IPS DF 19.7 (cell line): ENCODE measurements around the gene ZNF280C.
"Not testable (repeated sequence)": the region's sequence is repeated elsewhere in the genome, so short reads cannot be mapped to it uniquely, and the experiment has no call there.

Source experiments
- DNase-seq: peaks from one replicate; pipeline ENCODE4 v3.0.0-alpha.2; 2013; ENCODE audit warnings: low read depth, low spot score

Gene ZNF280C, protein sequence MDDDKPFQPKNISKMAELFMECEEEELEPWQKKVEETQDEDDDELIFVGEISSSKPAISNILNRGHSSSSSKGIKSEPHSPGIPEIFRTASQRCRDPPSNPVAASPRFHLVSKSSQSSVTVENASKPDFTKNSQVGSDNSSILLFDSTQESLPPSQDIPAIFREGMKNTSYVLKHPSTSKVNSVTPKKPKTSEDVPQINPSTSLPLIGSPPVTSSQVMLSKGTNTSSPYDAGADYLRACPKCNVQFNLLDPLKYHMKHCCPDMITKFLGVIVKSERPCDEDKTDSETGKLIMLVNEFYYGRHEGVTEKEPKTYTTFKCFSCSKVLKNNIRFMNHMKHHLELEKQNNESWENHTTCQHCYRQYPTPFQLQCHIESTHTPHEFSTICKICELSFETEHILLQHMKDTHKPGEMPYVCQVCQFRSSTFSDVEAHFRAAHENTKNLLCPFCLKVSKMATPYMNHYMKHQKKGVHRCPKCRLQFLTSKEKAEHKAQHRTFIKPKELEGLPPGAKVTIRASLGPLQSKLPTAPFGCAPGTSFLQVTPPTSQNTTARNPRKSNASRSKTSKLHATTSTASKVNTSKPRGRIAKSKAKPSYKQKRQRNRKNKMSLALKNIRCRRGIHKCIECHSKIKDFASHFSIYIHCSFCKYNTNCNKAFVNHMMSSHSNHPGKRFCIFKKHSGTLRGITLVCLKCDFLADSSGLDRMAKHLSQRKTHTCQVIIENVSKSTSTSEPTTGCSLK

DNA sequence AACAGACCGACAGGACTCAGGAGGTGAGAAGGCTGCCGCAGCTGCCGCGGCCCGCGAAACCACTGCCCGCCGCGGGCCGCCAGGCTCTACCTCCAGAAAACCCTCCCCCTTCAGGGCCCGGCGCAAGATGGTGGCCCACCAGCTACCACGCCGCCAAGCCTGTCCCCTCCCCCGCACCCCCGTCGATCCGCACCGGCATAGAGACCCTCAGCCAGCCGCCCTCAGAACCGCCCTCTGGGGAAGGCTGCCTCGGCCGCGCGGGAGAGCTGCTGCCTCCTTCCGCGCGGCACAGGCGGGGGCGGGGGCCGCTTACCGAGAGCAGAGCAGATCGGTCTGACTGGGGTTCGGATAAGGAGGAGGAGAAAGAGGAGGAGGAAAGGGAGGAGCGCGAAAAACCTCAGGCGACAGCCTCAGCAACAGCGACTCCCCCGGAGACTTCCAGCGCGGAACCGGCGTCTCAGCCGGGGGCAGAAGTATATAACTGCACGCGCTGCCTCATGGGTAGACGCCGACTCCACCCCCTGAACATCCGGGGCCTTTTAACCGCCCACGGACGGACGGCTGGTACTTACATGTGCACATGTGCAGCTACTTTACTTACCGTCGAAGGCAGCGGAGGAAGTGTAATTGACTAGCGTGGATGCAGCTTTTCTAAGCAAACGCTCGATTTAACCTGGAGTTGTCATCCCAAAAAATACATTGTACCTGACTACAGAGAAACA lies at the start of gene ZNF280C:
Gene ZNF280C, minus strand, starts transcription at position 451 of the 722 bp plus-strand sequence. CDS start 8,450 bp downstream, outside the sequence.
- DNase-seq: peak; percentile 59

DNA sequence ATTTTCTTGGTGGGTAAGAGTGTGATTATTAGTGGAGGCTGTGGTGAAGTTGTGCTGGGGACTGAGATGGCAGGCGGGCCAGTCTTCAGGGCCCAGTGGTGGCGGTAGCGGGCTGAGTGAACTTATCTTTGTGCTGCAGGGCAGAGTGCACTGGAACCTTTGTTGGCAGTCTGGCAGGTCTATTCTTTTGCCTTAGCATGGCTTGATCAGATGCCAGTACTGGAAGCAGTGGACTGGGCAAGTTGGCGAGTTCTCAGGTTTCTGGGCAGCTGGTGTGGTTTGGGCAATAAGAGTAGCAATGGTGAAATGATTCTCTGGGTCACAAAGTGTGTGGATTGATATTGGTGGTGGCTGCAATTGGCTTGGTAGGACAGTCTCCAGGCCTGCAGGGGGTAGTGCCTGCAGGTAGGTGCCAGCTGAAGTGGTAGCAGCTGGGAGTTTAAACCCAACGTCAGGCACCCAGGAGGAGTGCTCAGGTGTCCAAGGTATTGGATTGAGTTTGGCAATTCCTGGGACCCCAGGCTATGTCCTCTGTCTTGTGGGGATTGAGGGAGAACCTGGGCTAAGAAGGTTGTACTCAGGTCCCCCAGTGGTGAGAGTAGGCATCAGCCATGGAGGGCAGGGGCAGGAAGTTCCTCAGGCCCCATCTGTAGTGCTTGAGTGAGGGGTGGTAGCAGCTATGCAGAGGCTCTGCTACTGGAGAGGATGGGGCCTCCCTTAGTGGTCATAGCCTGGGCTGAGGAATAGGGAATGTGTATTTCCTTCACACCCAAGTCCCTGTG lies 36.1 kb upstream of the ZNF280C start:
- DNase-seq: no peak

DNA sequence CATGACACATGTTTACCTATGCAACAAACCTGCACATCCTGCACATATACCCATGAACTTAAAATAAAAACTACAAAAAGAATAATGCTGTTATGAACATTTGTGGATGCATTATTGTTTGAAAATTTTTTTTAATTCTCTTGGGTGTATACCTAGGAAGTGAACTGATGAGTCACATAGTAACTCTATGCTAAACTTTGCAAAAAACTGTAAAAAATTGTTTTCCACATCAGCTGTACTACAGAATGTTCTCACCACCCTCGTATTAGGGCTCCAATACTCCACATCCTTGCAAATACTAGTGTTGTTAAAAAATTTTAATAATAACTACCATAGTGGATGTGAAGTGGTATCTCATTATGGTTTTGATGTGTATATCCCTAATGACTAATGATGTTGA lies 33.3 kb upstream of the ZNF280C start:
- no peak for DNase-seq

DNA sequence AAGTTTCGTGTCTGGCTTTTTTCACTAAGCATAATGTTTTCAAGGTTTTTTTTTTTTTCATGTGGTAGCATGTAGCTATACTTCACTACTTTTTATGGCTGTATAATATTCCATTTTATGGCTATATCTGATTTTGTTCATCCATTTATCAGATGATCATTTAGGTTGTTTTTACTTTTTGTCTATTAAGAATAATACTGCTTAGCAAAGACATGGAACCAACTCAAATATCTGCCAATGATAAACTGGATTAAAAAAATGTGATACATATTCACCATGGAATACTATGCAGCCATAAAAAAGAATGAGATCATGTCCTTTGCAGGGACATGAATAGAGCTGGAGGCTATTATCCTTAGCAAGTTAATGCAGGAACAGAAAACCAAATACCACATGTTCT lies 32.7 kb upstream of the ZNF280C start:
- no peak for DNase-seq

DNA sequence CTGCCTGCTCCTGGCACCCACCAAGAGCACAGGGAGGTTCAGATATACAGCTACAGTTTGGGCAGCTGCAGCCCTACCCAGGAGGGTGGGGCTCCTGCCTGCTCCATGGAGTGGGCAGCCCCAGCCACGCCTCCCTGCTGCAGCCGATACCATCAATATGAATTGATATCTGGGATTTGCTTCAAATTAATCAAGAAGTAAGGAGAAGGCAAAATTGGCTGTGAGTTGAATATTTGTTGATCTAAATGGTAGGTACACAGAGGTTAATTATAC lies 31.2 kb upstream of the ZNF280C start:
- no peak for DNase-seq

DNA sequence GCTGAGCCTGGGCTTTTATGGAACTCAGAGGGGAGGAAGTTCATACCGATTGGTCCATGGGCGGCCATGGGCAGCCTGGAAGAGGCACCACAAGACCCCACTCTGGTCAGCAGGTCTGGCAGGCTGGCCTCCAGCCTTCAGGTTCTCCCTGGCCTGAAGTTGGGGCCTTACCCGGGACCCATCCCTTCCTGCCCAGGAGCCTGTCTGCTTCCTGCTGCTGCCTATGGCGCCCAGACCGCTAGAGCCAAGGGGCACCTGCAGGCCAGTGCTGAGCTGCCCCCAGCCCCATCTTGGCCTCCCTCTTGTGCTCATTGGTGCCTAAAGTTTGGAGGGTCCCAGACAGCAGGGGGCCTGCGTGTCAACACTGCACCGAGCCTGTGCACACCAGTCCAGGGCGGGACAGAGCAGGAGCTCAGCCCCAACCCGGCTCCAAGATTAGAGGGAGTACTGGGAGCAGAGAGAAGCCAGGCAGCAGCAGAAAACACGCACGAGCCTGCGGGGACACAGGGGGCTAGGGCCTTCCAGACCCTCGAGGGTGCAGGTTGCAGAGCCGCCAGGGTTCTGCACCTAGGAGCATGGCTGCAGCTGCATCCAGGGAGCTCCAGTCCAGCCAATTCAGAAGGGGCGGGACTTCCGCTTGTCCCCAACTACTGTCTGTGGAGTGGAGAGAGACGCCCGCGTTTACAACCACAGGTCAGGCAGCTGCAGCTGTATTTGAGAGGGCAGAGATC lies 30.7 kb upstream of the ZNF280C start:
- DNase-seq: no peak

DNA sequence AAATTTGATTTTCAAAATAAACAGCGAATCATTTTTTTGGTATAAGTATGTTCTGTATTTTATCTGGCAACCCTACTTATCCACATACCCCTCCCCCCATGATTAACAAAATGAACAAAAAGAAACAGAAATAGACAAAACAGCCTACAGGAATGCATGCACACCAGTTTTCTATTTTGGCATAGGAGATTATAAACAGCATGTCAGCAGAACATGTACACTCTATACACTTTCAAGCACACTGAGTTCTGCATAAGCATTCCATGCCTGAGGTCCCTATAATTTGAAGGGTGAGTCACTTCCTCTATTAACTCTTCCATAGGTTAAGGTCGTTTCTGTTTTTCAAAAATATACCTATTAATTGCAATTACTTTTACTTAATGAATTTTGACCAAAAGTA lies 28.0 kb upstream of the ZNF280C start:
- DNase-seq: no peak

DNA sequence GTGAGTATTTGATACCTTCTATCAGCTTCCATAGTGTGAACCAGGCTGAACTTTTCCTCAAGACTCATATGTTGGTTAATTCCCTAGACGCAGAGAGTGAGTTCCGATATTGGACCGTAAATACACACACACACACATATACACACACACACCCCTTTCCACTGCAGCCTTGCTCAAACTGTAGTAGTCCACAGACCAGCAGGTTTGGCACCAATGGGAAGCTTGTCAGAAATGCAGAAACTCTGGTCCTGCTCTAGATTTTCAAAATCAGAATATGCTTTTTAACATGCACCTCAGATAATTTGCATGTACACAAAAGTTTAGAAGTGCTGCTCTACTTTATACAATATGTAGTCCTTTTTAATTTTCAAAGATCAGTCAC lies 27.6 kb upstream of the ZNF280C start:
- DNase-seq: no peak

DNA sequence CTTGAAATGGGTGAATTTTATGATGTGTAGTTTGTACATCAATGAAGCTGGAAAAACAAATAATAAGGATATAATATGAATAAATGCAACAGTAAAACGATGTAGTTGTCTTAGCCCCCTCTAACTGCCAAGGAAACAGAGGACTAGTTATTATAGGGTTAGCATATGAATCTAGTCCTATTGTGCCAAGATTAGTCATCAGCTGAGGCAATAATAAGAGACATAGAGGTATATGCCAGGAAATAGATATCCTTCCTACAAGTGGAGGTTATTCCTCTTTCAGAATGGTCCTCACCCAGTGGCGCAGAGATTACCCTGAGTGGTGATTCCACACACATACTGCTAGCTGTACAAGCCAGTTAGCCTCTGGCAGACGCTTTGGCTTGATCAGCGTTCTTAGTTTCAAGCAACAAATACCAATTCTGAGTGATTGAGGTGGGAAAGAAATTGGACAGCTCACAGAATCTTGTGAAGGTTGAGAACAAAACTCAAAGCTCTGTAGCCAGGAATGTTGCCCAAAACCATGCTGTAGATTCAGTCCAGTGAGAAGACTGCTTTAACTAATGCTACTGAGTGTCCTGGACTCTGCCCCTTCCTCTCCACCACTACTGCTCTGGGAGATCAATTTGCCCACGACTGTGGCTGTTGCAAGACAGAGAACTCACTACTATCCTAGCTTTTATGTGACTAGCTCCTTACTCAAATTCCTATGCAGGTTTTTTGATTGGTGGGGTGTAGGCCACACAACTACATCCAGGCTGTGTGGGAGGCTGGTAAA lies 27.0 kb upstream of the ZNF280C start:
- DNase-seq: no peak

DNA sequence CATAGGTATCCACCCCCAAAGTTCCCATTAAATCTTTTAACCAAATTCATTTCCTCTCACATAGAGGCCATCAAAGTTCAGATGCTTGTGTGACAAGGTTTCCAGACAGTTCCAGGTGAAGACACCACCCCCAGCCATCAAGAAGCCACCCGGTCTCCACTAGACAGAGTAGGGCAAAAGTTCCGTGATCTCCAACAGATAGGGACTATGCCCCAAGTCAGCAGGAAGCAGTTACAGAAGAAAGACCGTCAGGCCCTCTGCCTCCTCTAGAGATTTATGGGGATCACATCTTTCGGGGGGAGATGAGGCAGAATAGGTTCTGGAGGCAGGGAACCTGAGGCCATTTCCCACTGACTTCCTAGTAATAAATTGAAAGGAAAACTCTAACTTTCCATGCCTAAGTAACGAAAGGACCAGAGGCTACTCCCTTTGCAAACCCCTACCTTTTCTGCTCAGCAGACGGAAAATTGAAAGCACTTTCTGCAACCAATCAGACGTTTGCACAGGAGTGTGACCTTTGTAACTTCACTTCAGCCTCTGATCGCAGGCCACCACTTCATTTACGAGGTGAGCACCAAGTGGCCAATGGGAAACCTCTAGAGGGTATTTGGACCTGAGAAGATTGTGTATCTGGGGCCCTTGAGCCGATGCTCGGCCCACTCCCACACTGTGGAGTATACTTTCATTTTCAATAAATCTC lies 18.5 kb upstream of the ZNF280C start:
- no peak for DNase-seq

DNA sequence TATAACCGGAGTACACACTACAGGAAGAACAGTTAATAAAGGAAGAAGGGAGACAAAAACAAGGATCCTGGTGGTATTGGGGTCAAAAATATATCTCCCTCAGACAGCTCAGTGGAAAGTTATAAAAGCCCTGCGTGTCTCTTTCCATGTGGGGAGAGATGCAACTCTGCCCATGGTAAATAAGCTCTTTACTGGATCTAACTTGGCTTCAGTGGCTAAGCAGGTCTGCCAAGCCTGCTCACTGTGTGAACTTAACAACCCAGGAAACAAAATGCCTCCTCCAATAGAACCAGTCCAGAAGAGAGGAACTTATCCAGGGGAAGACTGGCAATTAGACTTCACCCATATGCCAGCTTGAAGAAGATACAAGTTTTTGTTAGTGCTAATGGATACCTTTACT lies 17.0 kb upstream of the ZNF280C start:
- DNase-seq: no peak

DNA sequence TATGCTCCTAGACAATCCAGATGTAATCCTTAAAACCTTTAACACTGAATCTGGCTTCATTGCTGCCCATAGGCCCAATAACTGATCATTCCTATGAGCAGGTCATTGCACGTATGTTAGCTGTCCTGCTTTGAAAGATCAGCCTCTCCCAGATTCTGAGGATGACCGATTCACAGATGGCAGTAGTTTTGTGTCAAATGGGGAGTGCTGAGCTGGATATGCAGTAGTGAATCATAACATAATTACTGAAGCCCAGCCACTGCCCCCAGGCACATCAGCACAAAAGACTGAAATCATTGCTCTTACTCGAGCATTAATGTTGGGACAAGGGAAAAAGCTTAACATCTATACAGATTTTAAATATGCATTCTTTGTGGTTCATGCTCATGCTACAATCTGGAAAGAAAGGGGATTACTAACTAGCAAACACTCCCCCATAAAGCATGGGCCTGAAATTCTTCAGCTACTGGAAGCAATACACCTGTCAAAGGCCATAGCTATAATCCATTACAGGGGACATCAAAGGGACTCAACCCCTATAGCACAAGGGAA lies 16.4 kb upstream of the ZNF280C start:
- no peak for DNase-seq

DNA sequence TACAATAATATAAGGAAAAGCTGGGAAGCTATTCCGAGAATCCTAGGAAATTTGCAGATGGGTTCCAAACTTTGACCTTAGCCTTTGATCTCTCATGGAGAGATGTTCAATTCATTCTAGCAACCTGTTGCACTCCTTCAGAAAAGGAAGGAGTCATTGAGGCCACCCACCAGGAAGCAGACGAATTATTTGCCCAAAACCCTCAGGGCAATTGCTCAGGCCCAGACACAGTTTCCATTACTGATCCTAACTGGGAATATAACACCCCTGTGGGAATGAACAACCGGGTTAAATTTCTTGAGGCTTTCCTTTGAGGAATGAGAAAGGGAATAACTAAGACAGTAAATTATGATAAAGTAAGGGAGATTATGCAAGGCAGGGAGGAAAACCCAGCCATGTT lies 13.5 kb upstream of the ZNF280C start:
- DNase-seq: no peak

DNA sequence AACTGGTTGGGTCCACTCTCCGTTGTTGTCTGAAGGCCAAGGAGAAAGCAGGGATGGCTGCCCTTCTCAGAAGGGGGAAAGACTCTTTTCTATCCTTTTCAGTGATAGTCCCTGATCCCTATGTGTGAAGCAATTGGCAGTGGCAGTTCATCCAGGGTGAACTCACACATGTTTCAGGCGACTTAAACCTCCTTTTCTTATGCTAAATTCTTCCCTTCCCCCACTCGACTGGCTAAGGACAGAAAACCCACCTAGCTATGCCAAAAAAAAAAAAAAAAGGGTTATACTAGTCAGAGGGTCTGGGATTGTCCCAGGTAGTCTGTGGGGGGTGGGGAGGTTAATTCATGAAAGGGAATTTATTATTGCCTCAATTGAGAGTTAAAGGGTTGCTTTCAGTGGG lies 12.2 kb upstream of the ZNF280C start:
- peak; percentile 47 for DNase-seq

DNA sequence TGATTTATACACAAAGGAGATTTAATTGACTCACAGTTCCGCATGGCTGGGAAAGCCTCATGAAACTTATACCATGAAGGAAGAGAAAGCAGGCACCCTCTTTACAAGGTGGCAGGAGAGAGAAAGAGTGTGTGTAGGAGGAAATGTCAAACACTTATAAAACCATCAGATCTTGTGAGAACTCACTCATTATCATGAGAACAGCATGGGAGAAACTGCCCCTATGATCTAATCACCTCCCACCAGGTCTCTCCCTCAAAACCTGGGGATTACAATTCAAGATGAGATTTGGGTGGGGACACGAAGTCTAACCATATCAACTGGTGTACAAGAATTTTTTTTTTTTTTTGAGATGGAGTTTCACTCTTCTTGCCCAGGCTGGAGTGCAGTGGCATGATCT lies 3.6 kb upstream of the ZNF280C start:
- DNase-seq: not testable (repeated sequence)

DNA sequence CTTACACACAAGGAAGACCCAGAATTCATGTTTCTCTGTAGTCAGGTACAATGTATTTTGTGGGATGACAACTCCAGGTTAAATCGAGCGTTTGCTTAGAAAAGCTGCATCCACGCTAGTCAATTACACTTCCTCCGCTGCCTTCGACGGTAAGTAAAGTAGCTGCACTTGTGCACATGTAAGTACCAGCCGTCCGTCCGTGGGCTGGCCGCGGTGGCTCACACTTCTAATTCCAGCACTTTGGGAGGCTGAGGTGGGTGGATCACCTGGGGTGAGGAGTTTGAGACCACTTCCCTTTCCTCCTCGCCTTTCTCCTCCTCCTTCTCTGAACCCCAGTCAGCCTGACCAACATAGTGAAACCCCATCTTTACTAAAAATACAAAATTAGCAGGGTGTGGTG lies 692 bp upstream of the ZNF280C start:
- DNase-seq: not testable (repeated sequence)

DNA sequence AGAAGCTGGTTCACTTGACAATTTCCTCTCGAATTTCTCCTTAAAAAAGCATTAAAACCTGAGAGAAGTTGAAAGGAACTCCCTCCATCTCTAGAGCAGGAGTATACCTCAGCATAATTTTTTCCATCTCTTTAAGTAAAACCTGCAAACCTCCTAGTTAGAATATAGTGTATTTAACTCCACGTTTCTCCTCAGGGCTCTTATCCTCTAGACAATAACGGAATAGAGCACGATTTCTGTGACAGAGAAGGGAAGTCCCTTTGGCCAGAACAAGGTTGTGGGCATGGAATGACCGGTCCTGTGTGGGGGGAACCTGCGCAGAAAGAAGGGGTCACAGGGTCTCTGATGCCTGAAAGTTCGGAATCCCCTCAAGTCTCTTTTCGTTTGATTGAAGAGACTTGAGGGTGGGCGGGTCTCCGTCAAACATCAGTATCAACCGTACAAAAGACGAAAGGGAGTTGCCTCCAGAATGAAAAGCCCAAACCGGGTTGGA lies 697 bp downstream of the ZNF280C start:
- DNase-seq: no peak

DNA sequence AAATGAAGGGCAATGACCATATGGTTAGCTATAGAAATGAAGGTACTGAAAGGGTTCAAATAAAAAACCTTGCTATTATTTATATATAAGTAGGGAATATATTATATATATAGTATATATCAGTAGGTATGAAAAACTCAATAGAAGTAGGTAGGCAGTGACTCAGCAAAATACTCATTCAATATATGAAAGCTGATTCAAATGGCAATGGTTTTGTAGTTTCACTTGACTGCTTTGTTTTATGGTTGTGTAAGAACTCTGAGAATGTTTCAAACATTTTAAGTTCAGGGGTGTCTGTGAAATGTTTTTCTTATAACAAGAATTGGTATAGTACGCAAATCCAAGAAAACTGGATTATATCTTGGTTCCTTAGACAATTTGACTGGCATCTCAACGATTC lies 4.1 kb downstream of the ZNF280C start:
- no peak for DNase-seq

DNA sequence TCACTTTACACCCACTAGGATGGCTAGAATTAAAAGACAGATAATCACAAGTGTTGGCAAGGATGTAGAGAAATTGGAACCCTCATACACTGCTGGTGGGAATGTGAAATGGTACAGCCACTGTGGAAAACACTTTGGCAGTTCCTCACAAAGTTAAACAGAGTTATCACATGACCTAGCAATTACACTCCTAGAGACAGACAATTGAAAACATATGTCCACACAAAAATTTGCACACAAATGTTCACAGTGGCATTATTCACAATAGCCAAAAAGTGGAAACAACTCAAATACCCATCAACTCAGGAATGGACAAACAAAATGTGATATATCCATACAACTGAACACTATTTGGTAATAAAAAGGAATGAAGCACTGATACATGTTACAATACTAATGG lies 5.7 kb downstream of the ZNF280C start:
- no peak for DNase-seq
